ENCODE measurements around the gene CANX.

The CANX gene

DNA sequence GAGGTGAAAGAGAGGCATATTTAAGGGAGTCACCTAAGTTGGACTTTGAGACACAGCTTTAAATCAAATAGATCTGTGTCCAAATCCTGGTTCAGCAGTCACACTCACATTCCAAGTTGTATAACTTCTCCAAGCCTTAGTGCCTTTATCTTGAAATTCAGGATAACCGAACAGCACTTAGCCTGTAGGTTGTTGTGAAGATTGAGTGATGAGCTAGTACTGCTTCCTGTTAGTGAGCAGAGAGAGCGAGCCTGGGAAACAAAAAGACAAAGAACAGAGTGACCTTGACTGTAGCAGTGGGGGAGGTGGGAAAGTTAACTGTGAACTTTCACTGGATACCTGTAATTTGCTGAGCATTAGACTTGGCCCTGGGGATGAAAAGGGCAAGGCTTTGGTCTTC, 56.3 kb downstream of the CANX start:
- TF ChIP-seq, protein P1, sequence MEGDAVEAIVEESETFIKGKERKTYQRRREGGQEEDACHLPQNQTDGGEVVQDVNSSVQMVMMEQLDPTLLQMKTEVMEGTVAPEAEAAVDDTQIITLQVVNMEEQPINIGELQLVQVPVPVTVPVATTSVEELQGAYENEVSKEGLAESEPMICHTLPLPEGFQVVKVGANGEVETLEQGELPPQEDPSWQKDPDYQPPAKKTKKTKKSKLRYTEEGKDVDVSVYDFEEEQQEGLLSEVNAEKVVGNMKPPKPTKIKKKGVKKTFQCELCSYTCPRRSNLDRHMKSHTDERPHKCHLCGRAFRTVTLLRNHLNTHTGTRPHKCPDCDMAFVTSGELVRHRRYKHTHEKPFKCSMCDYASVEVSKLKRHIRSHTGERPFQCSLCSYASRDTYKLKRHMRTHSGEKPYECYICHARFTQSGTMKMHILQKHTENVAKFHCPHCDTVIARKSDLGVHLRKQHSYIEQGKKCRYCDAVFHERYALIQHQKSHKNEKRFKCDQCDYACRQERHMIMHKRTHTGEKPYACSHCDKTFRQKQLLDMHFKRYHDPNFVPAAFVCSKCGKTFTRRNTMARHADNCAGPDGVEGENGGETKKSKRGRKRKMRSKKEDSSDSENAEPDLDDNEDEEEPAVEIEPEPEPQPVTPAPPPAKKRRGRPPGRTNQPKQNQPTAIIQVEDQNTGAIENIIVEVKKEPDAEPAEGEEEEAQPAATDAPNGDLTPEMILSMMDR (IDR thresholded peaks at IDR 0.05; ENCODE audit: poor library complexity, severe bottlenecking), result no peak
- H3K9me3 ChIP-seq (ENCODE audit: severe bottlenecking), result no peaks in the 10 kb centered on the region
- no peak overlapping the region for H3K4me3 ChIP-seq (ENCODE audit: severe bottlenecking)
- ATAC-seq (ENCODE audit: low read depth), result no peak
- H3K27me3 ChIP-seq (ENCODE audit: insufficient read depth, poor library complexity, severe bottlenecking), result no peaks in the 10 kb centered on the region
- DNase-seq (ENCODE audit: low spot score), result no peak
- H3K27ac ChIP-seq (ENCODE audit: poor library complexity, severe bottlenecking), result no peak overlapping the region
- H3K36me3 ChIP-seq (ENCODE audit: low read depth), result peaks cover 21% of the 10 kb centered on the region
- no peaks in the 10 kb centered on the region for H3K4me1 ChIP-seq (ENCODE audit: insufficient read depth, poor library complexity, severe bottlenecking)

DNA sequence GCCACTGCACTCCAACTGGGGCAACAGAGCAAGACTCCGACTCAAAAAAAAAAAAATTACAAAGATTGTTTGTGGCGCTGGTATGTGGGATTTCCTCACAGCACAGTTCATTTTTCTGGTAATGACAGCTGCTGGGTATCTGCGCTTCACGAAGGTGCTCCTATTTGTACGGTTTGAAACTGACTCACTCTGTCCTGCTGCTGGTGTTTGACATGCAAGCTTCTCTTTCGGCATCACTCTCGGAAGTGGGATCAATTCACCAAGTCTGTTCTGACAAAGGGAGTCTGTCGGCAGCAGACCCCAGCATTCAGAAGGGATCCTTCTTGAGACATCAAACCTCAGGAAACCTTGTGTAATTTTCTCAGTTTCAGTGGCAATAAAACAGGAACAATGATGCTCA, 60.2 kb downstream of the CANX start:
- H3K9me3 ChIP-seq (ENCODE audit: severe bottlenecking), result no peaks in the 10 kb centered on the region
- H3K27me3 ChIP-seq (ENCODE audit: insufficient read depth, poor library complexity, severe bottlenecking), result no peaks in the 10 kb centered on the region
- no peak for DNase-seq (ENCODE audit: low spot score)
- peaks cover 26% of the 10 kb centered on the region for H3K4me1 ChIP-seq (ENCODE audit: insufficient read depth, poor library complexity, severe bottlenecking)
- 0 out of 2 replicates have a peak, but pooled peaks cover 2% of the 10 kb centered on the region for H3K36me3 ChIP-seq (ENCODE audit: low read depth)
- no peak overlapping the region for H3K4me3 ChIP-seq (ENCODE audit: severe bottlenecking)
- no peak overlapping the region for H3K27ac ChIP-seq (ENCODE audit: poor library complexity, severe bottlenecking)
- ATAC-seq (ENCODE audit: low read depth), result no peak
- TF ChIP-seq, protein P1 (IDR thresholded peaks at IDR 0.05; ENCODE audit: poor library complexity, severe bottlenecking), result no peak

DNA sequence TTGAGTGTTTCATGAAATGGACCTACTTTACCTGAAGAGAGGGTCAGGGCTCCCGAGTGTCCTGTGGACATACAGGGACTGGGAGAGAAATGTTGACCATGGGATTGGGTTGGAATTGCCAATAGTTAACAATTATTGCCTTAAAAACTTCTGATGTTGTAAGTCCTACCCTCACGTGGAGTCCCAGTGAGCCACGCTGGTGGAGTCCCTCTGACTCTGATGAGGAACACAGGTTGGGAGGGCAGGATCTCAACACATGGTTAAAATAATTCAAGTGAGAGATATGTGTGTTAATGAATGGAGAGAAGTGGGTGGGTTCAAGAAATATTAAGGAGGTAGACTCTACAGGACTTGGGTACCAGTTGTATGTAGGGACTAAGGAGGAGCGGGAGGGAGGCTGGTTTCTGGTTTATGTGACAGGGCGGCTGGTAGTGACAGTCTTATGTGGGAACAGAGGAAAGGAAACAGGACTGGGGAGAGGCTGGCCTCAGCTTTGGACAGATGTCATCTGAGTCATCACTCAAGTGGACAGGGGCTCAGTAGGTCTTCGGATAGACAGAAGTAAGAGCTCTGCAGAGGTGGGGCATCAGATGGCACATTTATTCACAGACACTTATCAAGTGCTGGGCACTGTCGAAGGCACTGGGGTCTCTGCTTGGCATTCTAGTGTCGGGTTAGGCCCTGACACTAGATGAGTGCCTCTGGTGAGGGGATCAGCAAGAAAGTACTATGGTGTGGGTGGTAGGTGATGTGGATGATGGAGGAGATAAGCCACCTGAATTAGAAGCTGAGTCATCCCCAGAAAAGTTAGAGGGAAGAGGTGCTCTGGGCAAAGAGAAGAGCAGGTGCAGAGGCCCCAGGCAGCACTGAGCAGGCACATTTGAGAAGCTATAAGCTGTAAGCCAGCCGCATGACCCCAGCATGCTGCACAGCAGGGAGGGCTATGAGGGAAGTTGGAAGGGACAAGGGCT, 61.1 kb downstream of the CANX start:
- H3K4me1 ChIP-seq (ENCODE audit: insufficient read depth, poor library complexity, severe bottlenecking), result peaks cover 35% of the 10 kb centered on the region

DNA sequence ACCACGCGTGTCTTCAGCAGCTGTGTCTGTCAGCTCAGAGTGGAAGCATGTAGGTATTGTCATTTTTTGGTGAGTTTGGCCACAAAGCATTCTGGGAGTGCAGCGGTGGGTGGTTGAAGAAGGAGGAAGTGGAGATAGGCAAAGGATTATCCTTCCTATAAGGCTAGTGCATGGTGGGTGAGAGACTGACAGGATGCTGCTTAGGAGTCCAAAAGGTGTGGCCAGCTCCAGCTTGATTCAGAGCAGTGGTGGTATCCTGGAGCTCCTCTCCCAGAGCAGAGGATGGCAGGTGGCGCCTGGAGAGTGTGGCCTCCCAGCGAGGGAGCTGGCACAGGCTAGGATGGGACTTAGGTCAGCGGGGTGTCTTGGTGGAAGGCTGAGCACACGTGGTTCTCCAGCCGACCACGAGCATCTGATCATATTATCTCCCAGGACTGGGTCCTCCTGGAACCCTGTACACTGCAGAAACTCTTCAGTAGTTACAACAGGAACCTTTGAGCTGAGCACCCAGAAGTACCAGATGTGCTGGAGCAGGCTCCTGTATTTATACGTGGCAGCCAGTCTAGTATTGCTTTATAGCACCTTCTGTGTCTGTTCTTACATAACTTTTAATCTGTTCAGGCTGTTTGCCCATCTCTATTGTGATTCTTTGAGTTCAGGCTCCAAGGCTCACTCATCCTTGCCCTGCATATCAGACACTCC, 63.5 kb downstream of the CANX start:
- Histone ChIP-seq H3K4me3 (ENCODE audit: severe bottlenecking) (no peak overlapping the region), H3K9me3 (ENCODE audit: severe bottlenecking) (no peaks in the 10 kb centered on the region), H3K27me3 (ENCODE audit: insufficient read depth, poor library complexity, severe bottlenecking) (no peaks in the 10 kb centered on the region), H3K27ac (ENCODE audit: poor library complexity, severe bottlenecking) (peak overlapping the region; percentile 58), H3K4me1 (ENCODE audit: insufficient read depth, poor library complexity, severe bottlenecking) (peaks cover 45% of the 10 kb centered on the region), H3K36me3 (ENCODE audit: low read depth) (peaks cover 21% of the 10 kb centered on the region)
- DNase-seq (ENCODE audit: low spot score) (no peak), ATAC-seq (ENCODE audit: low read depth) (peak; percentile 31)
- TF ChIP-seq, protein P1 (IDR thresholded peaks at IDR 0.05; ENCODE audit: poor library complexity, severe bottlenecking), result no peak

More for the DNA sequence above, 61.1 kb downstream of the CANX start:
- Histone ChIP-seq H3K9me3 (ENCODE audit: severe bottlenecking) (no peaks in the 10 kb centered on the region), H3K27me3 (ENCODE audit: insufficient read depth, poor library complexity, severe bottlenecking) (no peaks in the 10 kb centered on the region), H3K36me3 (ENCODE audit: low read depth) (0 out of 2 replicates have a peak, but pooled peaks cover 2% of the 10 kb centered on the region), H3K4me3 (ENCODE audit: severe bottlenecking) (no peak overlapping the region), H3K27ac (ENCODE audit: poor library complexity, severe bottlenecking) (no peak overlapping the region)
- TF ChIP-seq, protein P1 (IDR thresholded peaks at IDR 0.05; ENCODE audit: poor library complexity, severe bottlenecking), result no peak
- ATAC-seq (ENCODE audit: low read depth) (no peak), DNase-seq (ENCODE audit: low spot score) (no peak)

Data from RWPE2 (cell line).